Testis (tissue), 2 donors: Measurements from ENCODE around the gene FAM53C.

Source experiments
- CTCF ChIP-seq, 3 experiments: fragments of 450-650 bp in 2 of 3; fragments of 200-600 bp in 1 of 3; sonication (generic) in 1 of 3; IDR thresholded peaks; one replicate each; pipeline ENCODE4 v1.5.1; 2016 to 2019; ENCODE audit warnings: antibody characterized with exemption in 3 of 3, mild to moderate bottlenecking in 2 of 3, moderate library complexity in 1 of 3
- POLR2A ChIP-seq: fragments of 450-650 bp; IDR thresholded peaks from one replicate; pipeline ENCODE4 v1.6.1; 2017; ENCODE audit warnings: antibody characterized with exemption, mild to moderate bottlenecking, moderate library complexity

DNA sequence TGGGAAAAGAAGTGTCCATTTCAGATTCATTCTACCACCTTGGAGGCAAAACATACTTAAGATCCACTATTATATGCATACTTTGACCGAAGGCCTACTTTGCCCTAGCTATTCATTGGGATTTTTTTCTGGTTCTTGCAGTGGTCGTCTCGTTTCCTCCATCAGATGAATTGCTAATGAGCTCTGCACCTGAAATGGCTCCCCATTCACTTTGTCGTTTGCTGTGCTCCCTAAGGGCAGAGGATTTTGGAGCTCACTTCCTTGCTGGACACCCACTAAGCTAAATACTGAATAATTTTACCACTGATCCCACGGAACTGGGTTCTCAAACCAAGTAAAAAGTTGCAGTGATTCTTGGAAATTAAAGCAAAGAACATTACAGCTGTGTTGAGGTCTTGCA lies 16.3 kb downstream of the FAM53C start:
- no peak for TF ChIP-seq POLR2A
- no peak for TF ChIP-seq CTCF (IDR thresholded peaks at IDR 0.05)
